ENCODE measurements around the gene EREG.

DNA sequence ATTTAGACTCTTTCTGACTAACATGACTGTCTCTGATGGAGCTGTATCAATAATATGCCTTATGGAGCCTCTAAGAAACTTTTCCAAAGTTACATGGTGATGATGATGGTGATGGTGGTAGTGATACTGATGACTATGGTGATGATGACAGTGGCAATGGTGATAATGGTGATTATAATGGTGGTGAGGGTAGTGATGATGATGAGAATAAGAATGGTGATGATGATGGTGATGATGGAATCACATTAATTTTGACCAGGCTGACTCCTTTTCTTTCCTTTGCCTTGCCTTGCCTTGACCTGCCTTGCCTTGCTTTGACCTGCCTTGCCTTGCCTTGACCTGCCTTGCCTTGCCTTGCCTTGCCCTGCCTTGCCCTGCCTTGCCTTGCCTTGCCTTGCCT is 48.3 kb downstream of the EREG start:
- no peak for TF ChIP-seq EZH2phosphoT487 (IDR thresholded peaks at IDR 0.05; ENCODE audit: borderline replicate concordance, low read length)
- TF ChIP-seq, protein P1, sequence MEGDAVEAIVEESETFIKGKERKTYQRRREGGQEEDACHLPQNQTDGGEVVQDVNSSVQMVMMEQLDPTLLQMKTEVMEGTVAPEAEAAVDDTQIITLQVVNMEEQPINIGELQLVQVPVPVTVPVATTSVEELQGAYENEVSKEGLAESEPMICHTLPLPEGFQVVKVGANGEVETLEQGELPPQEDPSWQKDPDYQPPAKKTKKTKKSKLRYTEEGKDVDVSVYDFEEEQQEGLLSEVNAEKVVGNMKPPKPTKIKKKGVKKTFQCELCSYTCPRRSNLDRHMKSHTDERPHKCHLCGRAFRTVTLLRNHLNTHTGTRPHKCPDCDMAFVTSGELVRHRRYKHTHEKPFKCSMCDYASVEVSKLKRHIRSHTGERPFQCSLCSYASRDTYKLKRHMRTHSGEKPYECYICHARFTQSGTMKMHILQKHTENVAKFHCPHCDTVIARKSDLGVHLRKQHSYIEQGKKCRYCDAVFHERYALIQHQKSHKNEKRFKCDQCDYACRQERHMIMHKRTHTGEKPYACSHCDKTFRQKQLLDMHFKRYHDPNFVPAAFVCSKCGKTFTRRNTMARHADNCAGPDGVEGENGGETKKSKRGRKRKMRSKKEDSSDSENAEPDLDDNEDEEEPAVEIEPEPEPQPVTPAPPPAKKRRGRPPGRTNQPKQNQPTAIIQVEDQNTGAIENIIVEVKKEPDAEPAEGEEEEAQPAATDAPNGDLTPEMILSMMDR (IDR thresholded peaks at IDR 0.05; ENCODE audit: low read depth, low read length, poor library complexity, severe bottlenecking): no peak
